ENCODE results near the gene DAD1.

DAD1 gene

GRCh38 chr14:22515929-22516328 is 73.1 kb downstream of the DAD1 start:
- DNase-seq (ENCODE audit: low read depth), result no peak
